Measurements from ENCODE around the gene TP63.

Gene TP63

GRCh38 chr3:189680723-189681122, 49.5 kb downstream of the TP63 start:
- no peak for TF ChIP-seq CTCF (IDR thresholded peaks at IDR 0.05)
- H3K27ac ChIP-seq, result no peak overlapping the region
- H3K4me3 ChIP-seq, result no peak overlapping the region
- DNase-seq (ENCODE audit: low spot score), result no peak

GRCh38 chr3:189683546-189684255, 52.5 kb downstream of the TP63 start:
- TF ChIP-seq CTCF (IDR thresholded peaks at IDR 0.05), result no peak
- no peak for DNase-seq (ENCODE audit: low spot score)
- Histone ChIP-seq H3K27ac (no peak overlapping the region), H3K4me3 (no peak overlapping the region)

GRCh38 chr3:189684317-189684716, 53.1 kb downstream of the TP63 start:
- Histone ChIP-seq H3K4me3 (no peak overlapping the region), H3K27ac (no peak overlapping the region)
- no peak for DNase-seq (ENCODE audit: low spot score)
- no peak for TF ChIP-seq CTCF (IDR thresholded peaks at IDR 0.05)

- no peak for TF ChIP-seq CTCF (IDR thresholded peaks at IDR 0.05)
- H3K4me3 ChIP-seq, result no peak overlapping the region
- no peak for DNase-seq (ENCODE audit: low spot score)
- no peak overlapping the region for H3K27ac ChIP-seq
These were observed 54.1 kb downstream of the TP63 start for GRCh38 chr3:189685291-189685690.

- no peak overlapping the region for H3K4me3 ChIP-seq
- no peak overlapping the region for H3K27ac ChIP-seq
- no peak for TF ChIP-seq CTCF (IDR thresholded peaks at IDR 0.05)
- no peak for DNase-seq (ENCODE audit: low spot score)
These were observed 54.7 kb downstream of the TP63 start for GRCh38 chr3:189685860-189686259.

- no peak for TF ChIP-seq CTCF (IDR thresholded peaks at IDR 0.05)
These were observed 56.3 kb downstream of the TP63 start for GRCh38 chr3:189687475-189687874.

GRCh38 chr3:189688262-189688661, 57.1 kb downstream of the TP63 start:
- no peak overlapping the region for H3K27ac ChIP-seq
- DNase-seq (ENCODE audit: low spot score), result no peak
- no peak for TF ChIP-seq CTCF (IDR thresholded peaks at IDR 0.05)
- H3K4me3 ChIP-seq, result no peak overlapping the region

More at GRCh38 chr3:189687475-189687874, 56.3 kb downstream of the TP63 start:
- no peak for DNase-seq (ENCODE audit: low spot score)
- no peak overlapping the region for H3K27ac ChIP-seq
- H3K4me3 ChIP-seq, result no peak overlapping the region

All from coronary artery (tissue), 2 donors.